Activated CD4-positive, alpha-beta T cell treated with anti-CD3 and anti-CD28 coated beads, Interleukin-2, amount 10 ng/mL, durations not matched to agents 7 days and 5 days (primary cell): ENCODE measurements around the gene AUH. TPM values are rescaled to one million over a fixed set of nuclear protein-coding genes. Genes with fewer than 3 reads are reported as not detected.

Experiments used
- CTCF ChIA-PET: fragments of 350-600 bp; sonication (Branson Sonifier 250); formaldehyde crosslinking; loops from one replicate; lab custom pipeline; 2021; ENCODE audit warnings: antibody characterized with exemption; lab: Charles Lee
- POLR2A ChIA-PET: fragments of 350-600 bp; sonication (Branson Sonifier 250); formaldehyde crosslinking; loops from one replicate; lab custom pipeline; 2021; ENCODE audit warnings: antibody characterized with exemption; lab: Charles Lee
- DNase-seq: peaks from one replicate; pipeline ENCODE4 v3.0.0-alpha.2; 2020
- H3K27ac Mint-ChIP-seq: one replicate; pipeline ENCODE4 v1.8.0; 2021; ENCODE audit warnings: mild to moderate bottlenecking, moderate library complexity, mixed read lengths
- H3K27me3 Mint-ChIP-seq: one replicate; pipeline ENCODE4 v1.8.0; 2021; ENCODE audit warnings: mixed read lengths
- H3K36me3 Mint-ChIP-seq: one replicate; pipeline ENCODE4 v1.8.0; 2021; ENCODE audit warnings: low read depth, mixed read lengths
- H3K4me1 Mint-ChIP-seq: one replicate; pipeline ENCODE4 v1.8.0; 2021; ENCODE audit warnings: mixed read lengths
- H3K4me3 Mint-ChIP-seq: one replicate; pipeline ENCODE4 v1.8.0; 2021; ENCODE audit warnings: mild to moderate bottlenecking, moderate library complexity, mixed read lengths
- H3K9me3 Mint-ChIP-seq: one replicate; pipeline ENCODE4 v1.8.0; 2021; ENCODE audit warnings: mixed read lengths
- total RNA-seq, 2 experiments: library from RNA; stranded (reverse); gene quantifications; one replicate each; pipeline ENCODE4 v1.2.3, GENCODE V29; 2021

Gene AUH
- total RNA-seq, 2 experiments from 2014 or later = 16.8 to 17.0 TPM

DNA sequence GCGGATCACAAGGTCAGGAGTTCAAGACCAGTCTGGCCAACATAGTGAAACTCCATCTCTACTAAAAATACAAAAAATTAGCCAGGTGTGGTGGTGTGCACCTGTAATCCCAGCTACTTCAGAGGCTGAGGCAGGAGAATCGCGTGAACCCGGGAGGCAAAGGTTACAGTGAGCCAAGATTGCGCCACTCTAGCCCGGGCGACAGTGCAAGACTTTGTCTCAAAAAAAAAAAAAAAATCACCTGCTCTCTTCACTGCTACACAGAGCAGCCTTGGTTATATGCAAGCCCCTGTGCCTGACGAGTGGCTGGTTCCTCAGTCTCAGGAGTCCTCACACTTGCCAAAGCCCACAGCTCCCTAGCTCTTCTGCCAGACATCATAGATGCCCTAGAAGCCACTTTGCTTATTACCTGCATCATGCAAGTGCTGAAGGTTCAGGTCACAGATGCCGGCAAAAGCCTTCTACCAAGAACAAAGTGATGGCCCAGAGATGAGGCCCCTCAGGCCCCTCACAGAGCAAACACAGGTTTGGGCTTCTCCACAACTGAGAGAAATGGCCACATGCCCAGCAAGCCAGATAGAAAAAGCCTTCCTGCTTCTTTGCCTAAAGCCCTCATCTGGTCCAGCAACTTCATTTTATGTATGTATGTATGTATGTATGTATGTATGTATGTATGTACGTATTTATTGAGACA is 176.4 kb downstream of the AUH start:
- POLR2A ChIA-PET = no interaction called here

DNA sequence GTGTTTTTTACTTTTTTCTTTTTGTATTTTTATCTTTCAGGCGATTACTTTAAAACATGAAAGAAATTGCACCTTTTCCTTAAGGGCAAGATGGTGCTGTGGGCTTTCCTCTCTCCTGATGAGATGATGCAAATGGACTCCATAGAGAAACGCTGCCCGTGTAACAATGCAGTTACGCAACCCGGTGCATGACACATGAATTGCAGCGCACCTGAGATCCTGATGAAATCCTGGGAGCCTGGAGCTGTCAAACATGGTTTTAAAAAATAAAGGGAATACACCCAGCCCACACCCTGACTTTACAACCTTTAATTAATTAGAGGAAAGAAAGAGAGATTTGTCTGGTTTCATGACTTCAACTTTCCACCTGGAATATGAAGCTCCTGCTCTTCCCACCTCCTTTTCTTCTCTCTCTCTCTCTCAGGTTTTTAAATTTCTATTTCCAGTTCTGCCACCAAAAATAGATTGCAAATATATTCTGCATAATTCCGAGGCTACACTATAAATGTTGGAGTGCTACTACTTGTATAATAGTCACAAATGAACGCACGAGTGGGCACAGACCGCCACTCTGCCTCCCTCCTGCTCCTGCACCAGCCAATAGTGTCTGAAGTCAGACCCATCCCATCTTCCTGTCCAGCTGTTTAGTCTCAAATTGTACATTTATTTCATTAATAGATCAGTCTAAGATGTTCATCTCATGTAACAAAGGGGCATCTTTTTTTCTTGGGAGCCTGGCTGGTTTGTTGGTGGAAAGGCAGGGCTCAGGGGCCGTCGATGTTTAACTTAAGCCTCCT is 179.1 kb downstream of the AUH start:
- Mint-ChIP-seq H3K27ac (no peak overlapping the region), H3K9me3 (no peaks in the 10 kb centered on the region), H3K4me3 (no peak overlapping the region), H3K4me1 (peaks cover 34% of the 10 kb centered on the region), H3K36me3 (no peaks in the 10 kb centered on the region), H3K27me3 (no peaks in the 10 kb centered on the region)
- ChIA-PET POLR2A (no interaction called here), CTCF (interaction anchor here (2.0 kb wide), 1 partner anchor 10 kb away, joined by 9 read pairs; no protein-coding TSS in a partner anchor)
- no peak for DNase-seq

More for the DNA sequence above, 176.4 kb downstream of the AUH start:
- Mint-ChIP-seq H3K9me3 (peaks cover 18% of the 10 kb centered on the region), H3K27ac (no peak overlapping the region), H3K4me3 (no peak overlapping the region), H3K27me3 (no peaks in the 10 kb centered on the region), H3K4me1 (peaks cover 21% of the 10 kb centered on the region), H3K36me3 (peaks cover 16% of the 10 kb centered on the region)
- no peak for DNase-seq
- CTCF ChIA-PET = interaction anchor here (0.8 to 1.9 kb wide), 3 partner anchors 15 to 30 kb away, joined by 3 to 7 read pairs (median 3); no protein-coding TSS in a partner anchor

DNA sequence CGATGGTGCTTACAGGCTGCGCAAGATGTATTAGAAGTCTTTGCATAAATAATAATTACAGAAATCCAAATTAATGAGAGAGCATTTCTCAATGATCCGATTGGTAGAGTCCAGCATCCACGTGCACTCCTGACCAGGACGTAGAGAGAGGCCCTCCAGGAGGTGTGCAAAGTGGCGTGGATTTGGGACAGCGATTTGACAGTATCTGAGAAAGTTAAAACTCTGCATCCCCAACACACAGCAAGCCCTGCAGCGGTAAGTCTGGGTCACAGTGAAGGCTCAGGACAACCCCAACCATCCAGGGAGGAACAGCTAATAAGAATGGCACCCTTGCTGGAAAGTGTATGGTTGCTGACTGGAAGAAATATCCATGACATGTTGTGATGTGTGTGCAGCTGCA is 180.2 kb downstream of the AUH start:
- CTCF ChIA-PET = interaction anchor here (1.0 kb wide), 1 partner anchor 11 kb away, joined by 3 read pairs; no protein-coding TSS in a partner anchor

GRCh38 chr9:91180930-91181268 is 180.8 kb downstream of the AUH start:
- H3K4me3 Mint-ChIP-seq = no peak overlapping the region
- no peaks in the 10 kb centered on the region for H3K9me3 Mint-ChIP-seq
- H3K27ac Mint-ChIP-seq = no peak overlapping the region
- no peaks in the 10 kb centered on the region for H3K27me3 Mint-ChIP-seq
- ChIA-PET POLR2A (no interaction called here), CTCF (interaction anchor here (1.0 kb wide), 1 partner anchor 12 kb away, joined by 3 read pairs; no protein-coding TSS in a partner anchor)
- H3K36me3 Mint-ChIP-seq = no peaks in the 10 kb centered on the region
- H3K4me1 Mint-ChIP-seq = peaks cover 35% of the 10 kb centered on the region
- no peak for DNase-seq

More for the DNA sequence above, 180.2 kb downstream of the AUH start:
- no peak for DNase-seq
- Mint-ChIP-seq H3K4me3 (no peak overlapping the region), H3K36me3 (no peaks in the 10 kb centered on the region), H3K4me1 (peaks cover 33% of the 10 kb centered on the region), H3K27ac (no peak overlapping the region), H3K9me3 (no peaks in the 10 kb centered on the region), H3K27me3 (no peaks in the 10 kb centered on the region)
- POLR2A ChIA-PET = no interaction called here

DNA sequence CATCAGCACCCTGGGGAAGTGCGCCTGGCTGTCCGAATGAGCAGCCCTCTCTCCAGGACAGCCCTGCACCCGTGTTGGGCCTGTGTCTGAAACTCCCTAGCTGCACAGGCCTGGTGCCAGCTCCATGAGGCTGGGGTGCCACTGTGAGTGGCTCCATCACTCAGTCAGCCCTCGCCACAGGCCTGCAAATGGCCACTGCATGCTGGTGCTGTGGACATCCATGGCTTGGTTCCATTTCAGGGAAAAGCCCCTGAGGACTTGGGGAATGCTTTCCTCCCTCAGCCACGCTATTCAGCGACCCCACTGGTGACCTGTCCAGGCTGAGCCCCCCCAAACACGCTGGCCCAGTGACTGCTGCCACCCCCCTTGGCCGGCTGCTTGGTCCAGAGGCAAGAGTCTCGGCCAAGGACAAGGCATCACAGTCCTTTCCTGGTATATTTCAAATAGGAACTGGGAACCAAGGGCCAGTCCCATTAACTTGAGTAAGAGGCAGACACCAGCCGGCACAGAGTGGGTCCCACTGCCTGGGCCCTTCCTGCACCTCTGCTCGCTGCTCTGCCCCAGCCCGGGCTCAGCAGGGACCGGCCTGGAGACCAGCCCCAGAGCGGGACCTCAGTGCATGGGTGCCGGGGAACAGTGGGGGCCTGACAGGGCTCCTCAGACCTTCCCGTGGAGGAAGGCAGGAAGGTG is 181.3 kb downstream of the AUH start:
- H3K4me1 Mint-ChIP-seq = peaks cover 40% of the 10 kb centered on the region
- H3K27ac Mint-ChIP-seq = no peak overlapping the region
- H3K4me3 Mint-ChIP-seq = no peak overlapping the region
- H3K36me3 Mint-ChIP-seq = no peaks in the 10 kb centered on the region
- peaks cover 4% of the 10 kb centered on the region for H3K9me3 Mint-ChIP-seq
- ChIA-PET POLR2A (no interaction called here), CTCF (interaction anchor here (1.0 kb wide), 1 partner anchor 12 kb away, joined by 3 read pairs; no protein-coding TSS in a partner anchor)
- H3K27me3 Mint-ChIP-seq = no peaks in the 10 kb centered on the region
- DNase-seq = no peak

DNA sequence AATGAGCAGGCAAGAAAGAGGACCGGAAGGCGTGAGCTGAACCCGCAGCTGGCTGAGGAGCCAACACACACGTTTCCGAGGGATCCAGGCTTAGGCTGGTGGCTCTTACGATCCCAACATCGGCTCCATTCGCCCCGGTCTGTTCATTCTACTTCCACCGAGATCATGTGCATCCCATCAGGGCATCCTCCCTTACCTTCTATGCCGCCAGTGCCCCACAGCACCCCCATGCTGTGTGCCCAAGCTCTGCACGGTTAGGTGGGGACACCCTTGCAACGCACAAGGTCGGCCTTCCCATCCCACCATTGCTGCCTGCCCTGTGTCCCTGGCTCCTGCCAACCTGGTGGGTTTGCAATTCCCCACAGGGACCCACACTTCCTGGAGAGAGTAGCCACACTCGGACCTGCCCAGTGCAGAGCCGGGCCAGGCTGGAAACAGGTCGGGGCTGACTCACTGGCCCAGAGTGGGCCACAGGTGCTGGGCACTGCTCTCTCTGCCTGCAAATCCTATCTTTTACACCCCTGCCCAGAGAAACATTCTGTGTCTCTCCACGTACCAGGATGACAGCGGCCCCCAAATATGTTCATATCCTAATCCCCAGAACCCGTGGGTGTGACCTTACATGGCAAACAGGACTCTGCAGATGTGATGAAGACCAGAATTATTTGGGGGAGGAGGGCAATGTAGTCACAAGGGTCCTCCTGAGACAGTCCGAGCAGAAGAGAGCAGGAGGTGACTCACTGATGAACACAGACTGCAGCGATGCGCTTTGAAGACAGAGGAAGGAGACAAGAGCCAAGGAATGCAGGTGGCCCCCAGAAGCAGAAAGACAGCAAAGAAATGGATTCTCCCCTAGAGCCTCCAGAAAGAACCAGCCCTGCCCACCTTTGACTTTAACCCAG is 182.2 kb downstream of the AUH start:
- no peak overlapping the region for H3K4me3 Mint-ChIP-seq
- peak overlapping the region; percentile 38 for H3K27ac Mint-ChIP-seq
- POLR2A ChIA-PET = no interaction called here
- DNase-seq = no peak
- CTCF ChIA-PET = no interaction called here
- peaks cover 2% of the 10 kb centered on the region for H3K36me3 Mint-ChIP-seq
- peaks cover 46% of the 10 kb centered on the region for H3K4me1 Mint-ChIP-seq
- no peaks in the 10 kb centered on the region for H3K27me3 Mint-ChIP-seq
- H3K9me3 Mint-ChIP-seq = peaks cover 8% of the 10 kb centered on the region

DNA sequence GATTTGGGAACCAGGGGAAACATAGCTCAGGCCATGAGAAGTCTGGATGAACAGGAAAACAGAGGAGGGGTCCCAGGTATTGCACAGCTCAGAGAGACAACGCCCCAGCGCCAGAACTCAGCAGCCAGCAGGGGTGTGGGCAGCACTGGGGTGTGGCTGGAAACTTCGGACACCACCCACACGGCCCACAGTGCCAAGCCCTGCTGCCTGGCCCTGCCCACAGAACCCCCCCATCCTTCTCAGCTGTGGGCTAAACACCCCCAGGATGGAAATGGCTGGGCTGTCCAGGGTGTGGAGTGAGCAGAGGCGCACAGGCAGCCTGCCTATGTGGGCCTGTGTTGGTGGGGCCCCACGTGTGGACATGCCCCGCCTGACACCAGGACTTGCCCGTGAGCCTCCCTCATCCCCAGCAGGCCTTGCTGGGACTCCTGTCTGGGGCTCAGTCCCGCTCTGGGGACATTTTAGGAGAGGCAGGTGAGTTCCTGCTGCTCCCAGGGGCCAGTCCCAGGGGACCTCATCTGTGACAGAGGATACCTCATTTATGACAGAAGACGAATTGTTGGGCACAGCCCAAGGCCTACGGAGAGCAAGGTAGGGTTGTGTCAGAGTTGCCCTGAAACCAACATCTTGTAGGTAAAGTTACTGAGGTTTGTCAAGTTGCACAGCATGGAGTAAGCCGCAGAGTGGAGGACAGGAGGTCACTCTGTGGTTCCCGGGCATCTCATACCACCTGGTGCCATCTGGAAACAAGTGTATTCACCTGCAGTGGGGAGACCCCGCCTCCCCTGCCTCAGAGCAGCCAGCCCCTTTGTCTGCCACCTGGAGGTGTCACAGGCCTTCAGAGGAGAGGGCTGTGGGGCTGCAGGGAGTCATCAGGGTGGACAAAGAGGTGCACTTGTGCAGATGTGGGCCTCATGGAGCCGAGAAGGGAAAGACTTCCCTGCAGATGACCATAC is 183.2 kb downstream of the AUH start:
- H3K36me3 Mint-ChIP-seq = peaks cover 2% of the 10 kb centered on the region
- CTCF ChIA-PET = interaction anchor here (0.6 to 2.8 kb wide), 11 partner anchors 8 to 244 kb away, joined by 3 to 15 read pairs (median 4); no protein-coding TSS in a partner anchor
- POLR2A ChIA-PET = interaction anchor here (0.7 to 1.0 kb wide), 3 partner anchors 8 to 30 kb away, joined by 3 to 4 read pairs (median 4); no protein-coding TSS in a partner anchor
- H3K27ac Mint-ChIP-seq = peak overlapping the region; percentile 87
- no peaks in the 10 kb centered on the region for H3K27me3 Mint-ChIP-seq
- no peak for DNase-seq
- peaks cover 53% of the 10 kb centered on the region for H3K4me1 Mint-ChIP-seq
- peak overlapping the region; percentile 20 for H3K4me3 Mint-ChIP-seq
- H3K9me3 Mint-ChIP-seq = peaks cover 8% of the 10 kb centered on the region

DNA sequence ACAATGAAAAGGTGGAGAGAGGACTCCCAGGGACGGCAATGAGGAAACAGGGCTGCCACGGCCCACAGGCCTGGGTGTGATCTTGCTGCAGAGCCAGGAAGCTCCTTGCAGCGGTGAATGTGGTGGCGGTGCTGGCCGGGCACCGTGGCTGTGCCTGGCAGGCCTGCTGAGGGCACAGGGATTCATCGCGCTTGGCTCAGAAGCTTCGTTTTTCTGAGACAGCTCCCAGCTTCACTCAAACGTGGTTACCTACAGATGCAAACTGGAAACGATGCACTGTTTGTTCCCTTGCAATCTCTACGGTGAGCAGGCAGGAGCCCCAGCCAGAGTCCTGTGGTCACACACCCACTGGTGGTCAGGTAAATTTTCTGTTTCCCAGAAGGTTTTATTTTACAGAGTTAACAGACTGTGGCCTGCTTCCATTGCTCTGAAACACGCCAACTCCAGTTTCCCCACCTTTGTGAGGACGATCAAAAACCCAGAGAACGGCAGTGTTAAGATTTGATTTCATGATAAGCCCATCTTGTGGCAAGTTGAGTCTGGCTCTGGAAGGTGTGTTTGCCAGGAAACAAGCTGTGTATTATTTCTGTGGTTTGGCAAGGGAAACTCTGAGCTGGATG is 183.9 kb downstream of the AUH start:
- Mint-ChIP-seq H3K4me3 (peak overlapping the region; percentile 33), H3K27me3 (no peaks in the 10 kb centered on the region), H3K27ac (peak overlapping the region; percentile 87), H3K4me1 (peaks cover 59% of the 10 kb centered on the region), H3K9me3 (peaks cover 10% of the 10 kb centered on the region), H3K36me3 (peaks cover 4% of the 10 kb centered on the region)
- CTCF ChIA-PET = interaction anchor here (0.5 to 2.8 kb wide), 15 partner anchors 9 to 245 kb away, joined by 3 to 15 read pairs (median 4); no protein-coding TSS in a partner anchor
- peak; percentile 53 for DNase-seq
- POLR2A ChIA-PET = interaction anchor here (0.7 to 1.0 kb wide), 3 partner anchors 9 to 29 kb away, joined by 3 to 4 read pairs (median 4); no protein-coding TSS in a partner anchor

GRCh38 chr9:91177081-91177480 is 184.6 kb downstream of the AUH start:
- ChIA-PET CTCF (interaction anchor here (0.5 to 2.8 kb wide), 15 partner anchors 9 to 228 kb away, joined by 3 to 15 read pairs (median 4); no protein-coding TSS in a partner anchor), POLR2A (no interaction called here)
- H3K27me3 Mint-ChIP-seq = no peaks in the 10 kb centered on the region
- H3K27ac Mint-ChIP-seq = peak overlapping the region; percentile 87
- peak; percentile 2 for DNase-seq
- peaks cover 60% of the 10 kb centered on the region for H3K4me1 Mint-ChIP-seq
- peaks cover 17% of the 10 kb centered on the region for H3K9me3 Mint-ChIP-seq
- peaks cover 10% of the 10 kb centered on the region for H3K36me3 Mint-ChIP-seq
- H3K4me3 Mint-ChIP-seq = no peak overlapping the region

DNA sequence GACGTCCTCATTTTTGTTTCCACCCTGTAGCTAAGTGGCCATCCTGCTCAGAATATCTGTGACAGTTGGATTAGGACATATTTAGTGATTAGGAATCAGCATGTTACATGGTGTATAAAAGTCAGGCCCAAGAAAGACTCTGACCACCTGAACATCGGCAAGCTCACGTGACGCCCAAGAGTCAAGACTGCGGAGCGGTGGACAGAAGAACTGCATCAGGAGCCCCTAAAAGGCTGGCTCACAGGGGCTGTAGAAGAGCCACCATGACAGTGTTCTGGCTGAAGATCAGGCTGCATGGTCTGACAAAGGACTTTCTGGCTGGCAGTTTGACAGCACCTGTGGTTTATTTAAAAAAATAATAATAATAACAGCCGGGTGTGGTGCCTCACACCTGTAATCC is 185.3 kb downstream of the AUH start:
- CTCF ChIA-PET = interaction anchor here (1.0 to 2.8 kb wide), 5 partner anchors 10 to 77 kb away, joined by 3 to 15 read pairs (median 3); no protein-coding TSS in a partner anchor
- H3K4me3 Mint-ChIP-seq = no peak overlapping the region
- no peaks in the 10 kb centered on the region for H3K27me3 Mint-ChIP-seq
- peaks cover 17% of the 10 kb centered on the region for H3K36me3 Mint-ChIP-seq
- H3K9me3 Mint-ChIP-seq = peaks cover 23% of the 10 kb centered on the region
- H3K27ac Mint-ChIP-seq = peak overlapping the region; percentile 87
- H3K4me1 Mint-ChIP-seq = peaks cover 60% of the 10 kb centered on the region
- no peak for DNase-seq
- POLR2A ChIA-PET = no interaction called here
